Thymus (tissue), 11 donors: ENCODE data around the gene THAP10. TPM values are rescaled to one million over a fixed set of nuclear protein-coding genes. Genes with fewer than 3 reads are reported as not detected.

Experiments used
- DNase-seq, 9 donors: peaks; one replicate each; pipeline ENCODE4 v3.0.0-alpha.2; 2013; ENCODE audit warnings: low spot score in 9 of 9, low read depth in 6 of 9, missing footprints in 1 of 9
- H3K27ac ChIP-seq, 2 donors: one replicate each; pipeline ENCODE4 v1.5.1; 2013; ENCODE audit warnings: control low read depth in 1 of 2, low read depth in 1 of 2, low read length in 1 of 2, mild to moderate bottlenecking in 1 of 2, moderate library complexity in 1 of 2
- H3K27me3 ChIP-seq, 2 donors: one replicate each; pipeline ENCODE4 v1.5.1; 2013; ENCODE audit warnings: low read length in 1 of 2; ENCODE audit not compliant: control insufficient read depth in 2 of 2, insufficient read depth in 1 of 2
- H3K36me3 ChIP-seq, 2 donors: one replicate each; pipeline ENCODE4 v1.5.1; 2013; ENCODE audit warnings: low read length in 1 of 2, mild to moderate bottlenecking in 1 of 2, moderate library complexity in 1 of 2; ENCODE audit not compliant: control insufficient read depth in 2 of 2, insufficient read depth in 2 of 2
- H3K4me1 ChIP-seq, 2 donors: one replicate each; pipeline ENCODE4 v1.5.1; 2013; ENCODE audit warnings: low read length in 2 of 2; ENCODE audit not compliant: control insufficient read depth in 2 of 2, insufficient read depth in 2 of 2
- H3K4me3 ChIP-seq, 2 donors: one replicate each; pipeline ENCODE4 v1.5.1; 2013; ENCODE audit warnings: low read length in 2 of 2, control low read depth in 1 of 2, mild to moderate bottlenecking in 1 of 2
- H3K9me3 ChIP-seq, 2 donors: one replicate each; pipeline ENCODE4 v1.5.1; 2013; ENCODE audit warnings: low read length in 1 of 2, mild to moderate bottlenecking in 1 of 2; ENCODE audit not compliant: control insufficient read depth in 2 of 2, insufficient read depth in 1 of 2
- WGBS: extraction: QIAGEN DNeasy Blood & Tissue Kit; methylation state at CpG from one replicate; pipeline ENCODE4 v1.1.7; 2013; 5-methylcytosine and 5-hydroxymethylcytosine counted together
- polyA plus RNA-seq: library from polyadenylated mRNA; stranded (reverse); fragments of 200-250 nt; gene quantifications from one replicate; pipeline ENCODE4 v1.2.3, GENCODE V29; 2013
- total RNA-seq: library from RNA; stranded (reverse); fragments of 120-200 nt; gene quantifications from one replicate; pipeline ENCODE4 v1.2.4, GENCODE V29; 2013
- donor health status: healthy.

Gene THAP10
- total and polyA plus RNA-seq, 2 donors: 0.52 to 1.6 TPM

DNA sequence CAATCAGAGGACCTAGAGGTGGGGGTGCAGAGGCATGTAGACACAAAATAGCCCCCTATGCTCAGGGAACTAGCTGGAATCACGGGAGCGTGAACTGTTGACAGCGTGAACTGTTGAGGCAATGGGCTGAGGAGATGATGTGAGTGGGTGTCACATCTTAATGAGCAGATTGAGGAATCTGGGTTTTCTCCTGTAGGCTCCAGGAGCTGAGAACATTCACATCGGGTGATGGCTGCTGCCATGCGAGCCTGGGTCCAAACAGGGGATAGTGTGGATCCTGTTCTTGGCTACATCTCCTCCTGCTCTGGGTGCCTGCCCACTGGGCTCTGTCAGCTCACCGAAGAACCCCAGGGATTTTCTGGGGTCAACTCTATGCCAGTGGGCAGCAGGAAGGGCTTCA, 40.3 kb downstream of the THAP10 start:
- peaks cover 3 to 9% of the 10 kb centered on the region in 2 donors for H3K4me1 ChIP-seq
- DNase-seq: no peak
- WGBS: 94% methylated on average over 6 of the region's 6 CpGs
- no peak overlapping the region for H3K4me3 ChIP-seq
- no peaks in the 10 kb centered on the region for H3K36me3 ChIP-seq
- H3K9me3 ChIP-seq: no peaks in the 10 kb centered on the region
- H3K27me3 ChIP-seq: peaks cover 27 to 56% of the 10 kb centered on the region in 2 donors
- no peak overlapping the region for H3K27ac ChIP-seq

DNA sequence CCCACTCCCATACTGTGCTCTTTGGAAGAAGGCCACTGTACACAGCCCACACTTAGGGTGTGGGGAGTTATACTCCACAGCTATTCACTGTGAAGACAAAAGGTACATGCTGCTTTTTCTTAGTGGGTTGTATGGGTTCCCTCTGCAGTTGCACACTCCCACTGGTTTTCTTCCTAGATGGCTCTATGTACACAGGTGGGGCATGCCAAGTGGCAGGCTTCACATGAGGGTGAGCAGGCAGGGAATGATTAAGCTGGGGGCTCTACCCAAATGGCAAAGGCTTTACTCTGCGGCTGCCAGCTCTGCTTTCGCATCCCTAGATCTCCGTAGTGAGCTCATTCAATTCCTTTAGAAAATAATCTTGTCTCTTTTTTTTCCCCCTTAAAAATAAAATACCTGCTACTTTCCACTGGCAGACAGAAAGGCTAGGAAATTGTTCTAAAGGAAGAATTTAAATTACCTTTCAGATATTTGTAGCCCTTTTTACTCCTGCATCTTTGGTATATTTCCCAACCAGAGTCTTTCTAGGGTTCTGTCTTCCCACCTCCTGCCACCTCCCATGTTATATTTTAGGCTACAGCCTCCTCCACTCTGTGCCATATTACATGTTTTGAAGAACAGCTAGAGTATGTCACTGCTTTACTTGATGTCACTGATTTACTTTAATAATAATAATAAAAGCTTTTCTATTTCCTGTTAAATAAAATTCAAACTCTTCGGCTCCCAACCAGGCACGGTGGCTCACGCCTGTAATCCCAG, 46.5 kb downstream of the THAP10 start:
- 98% methylated on average over 6 of the region's 6 CpGs for WGBS
- no peak for DNase-seq

DNA sequence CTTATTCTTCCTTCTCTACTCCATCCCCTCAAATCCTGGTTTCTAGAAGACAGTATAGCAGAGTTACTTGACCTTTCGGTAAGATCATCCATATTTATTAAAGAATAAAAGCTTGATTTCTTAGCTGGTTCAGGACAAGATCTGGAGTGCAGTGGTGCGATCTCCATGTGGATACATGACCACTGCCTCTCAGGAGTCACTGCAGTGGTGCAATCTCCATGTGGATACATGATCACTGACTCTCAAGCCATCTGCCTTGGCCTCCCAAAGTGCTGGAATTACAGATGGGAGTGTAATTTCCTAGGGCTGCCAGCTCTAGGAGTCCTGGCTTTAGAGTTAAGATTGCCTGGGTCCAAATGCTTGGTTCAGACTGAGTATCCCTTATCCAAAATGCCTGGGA, 54.8 kb downstream of the THAP10 start:
- Histone ChIP-seq H3K27me3 (no peaks in the 10 kb centered on the region), H3K27ac (no peak overlapping the region), H3K9me3 (no peaks in the 10 kb centered on the region), H3K36me3 (no peaks in the 10 kb centered on the region), H3K4me1 (peaks cover 0 to 6% of the 10 kb centered on the region in 2 donors), H3K4me3 (no peak overlapping the region)
- DNase-seq: no peak
- WGBS: 94% methylated on average over 2 of the region's 2 CpGs

More for the DNA sequence above, 46.5 kb downstream of the THAP10 start:
- Histone ChIP-seq H3K36me3 (no peaks in the 10 kb centered on the region), H3K9me3 (no peaks in the 10 kb centered on the region), H3K27ac (no peak overlapping the region), H3K4me1 (no peaks in the 10 kb centered on the region), H3K27me3 (peaks cover 2 to 5% of the 10 kb centered on the region in 2 donors), H3K4me3 (no peak overlapping the region)

DNA sequence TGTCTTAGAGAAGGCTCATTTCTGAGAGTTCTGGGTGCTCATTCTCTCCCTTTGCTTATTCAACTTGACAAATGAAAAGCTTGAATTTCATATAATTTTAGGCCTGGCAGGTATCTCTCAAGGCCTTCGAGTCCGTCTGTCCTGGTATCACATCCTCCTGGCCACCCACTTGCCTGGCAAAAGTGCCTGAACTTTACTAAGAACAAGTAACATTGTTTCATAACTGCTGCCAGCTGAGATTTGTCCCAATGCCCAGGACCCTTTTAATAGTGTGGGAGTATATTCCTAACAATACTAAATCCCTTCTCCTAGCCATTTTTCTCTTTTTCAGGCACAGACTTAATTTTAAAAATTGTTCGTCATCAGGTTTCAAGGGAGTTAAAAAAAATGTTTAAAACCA, 56.4 kb downstream of the THAP10 start:
- Histone ChIP-seq H3K9me3 (no peaks in the 10 kb centered on the region), H3K27ac (no peak overlapping the region), H3K36me3 (no peaks in the 10 kb centered on the region), H3K27me3 (no peaks in the 10 kb centered on the region), H3K4me1 (peaks cover 0 to 6% of the 10 kb centered on the region in 2 donors), H3K4me3 (no peak overlapping the region)
- no peak for DNase-seq
- WGBS: 94% methylated on average over 3 of the region's 3 CpGs

DNA sequence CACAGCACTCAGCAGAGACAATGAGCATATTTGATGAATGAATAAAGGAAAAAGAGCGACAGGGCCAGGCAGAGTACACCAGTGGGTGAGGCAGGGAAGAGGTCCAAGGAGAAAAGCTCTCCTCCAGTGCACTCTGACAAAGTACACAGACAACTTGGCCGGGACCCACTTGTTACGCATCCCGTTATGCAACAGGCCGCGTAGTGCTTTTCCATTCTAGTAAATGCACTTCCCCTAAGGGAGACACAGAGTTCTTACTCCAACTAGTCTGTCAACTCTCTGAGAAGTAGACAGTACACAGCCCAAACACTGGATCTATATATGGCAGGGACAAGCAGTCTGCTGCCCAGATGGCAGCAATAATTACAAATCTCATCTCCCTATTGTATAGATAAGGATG, 56.8 kb downstream of the THAP10 start:
- no peaks in the 10 kb centered on the region for H3K36me3 ChIP-seq
- H3K27ac ChIP-seq: no peak overlapping the region
- 95% methylated on average over 6 of the region's 6 CpGs for WGBS

DNA sequence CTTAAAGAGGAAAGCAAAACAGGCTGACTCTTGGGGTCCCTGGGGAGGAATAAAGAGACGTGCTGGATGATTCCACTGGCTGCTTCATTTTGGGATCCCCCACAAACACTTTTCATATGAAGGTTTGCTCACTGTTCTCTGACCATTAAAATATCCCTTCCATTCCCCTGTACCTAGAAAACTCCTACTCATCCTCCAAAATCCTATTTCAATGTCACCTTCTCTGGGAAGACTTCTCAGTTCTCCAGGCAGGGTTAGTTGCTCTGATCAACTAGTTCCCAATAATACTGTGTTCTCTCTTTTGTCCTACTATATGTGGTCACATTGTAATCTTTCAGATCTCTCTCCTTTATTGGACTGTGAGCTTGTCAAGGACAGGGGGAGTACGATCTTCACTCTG, 57.2 kb downstream of the THAP10 start:
- no peak for DNase-seq
- Histone ChIP-seq H3K9me3 (no peaks in the 10 kb centered on the region), H3K27me3 (no peaks in the 10 kb centered on the region), H3K27ac (no peak overlapping the region), H3K4me3 (no peak overlapping the region), H3K4me1 (peaks cover 0 to 6% of the 10 kb centered on the region in 2 donors), H3K36me3 (no peaks in the 10 kb centered on the region)
- WGBS: 92% methylated on average over 2 of the region's 2 CpGs

More for the DNA sequence above, 56.8 kb downstream of the THAP10 start:
- Histone ChIP-seq H3K9me3 (no peaks in the 10 kb centered on the region), H3K4me3 (no peak overlapping the region), H3K4me1 (peaks cover 0 to 6% of the 10 kb centered on the region in 2 donors), H3K27me3 (no peaks in the 10 kb centered on the region)
- no peak for DNase-seq

DNA sequence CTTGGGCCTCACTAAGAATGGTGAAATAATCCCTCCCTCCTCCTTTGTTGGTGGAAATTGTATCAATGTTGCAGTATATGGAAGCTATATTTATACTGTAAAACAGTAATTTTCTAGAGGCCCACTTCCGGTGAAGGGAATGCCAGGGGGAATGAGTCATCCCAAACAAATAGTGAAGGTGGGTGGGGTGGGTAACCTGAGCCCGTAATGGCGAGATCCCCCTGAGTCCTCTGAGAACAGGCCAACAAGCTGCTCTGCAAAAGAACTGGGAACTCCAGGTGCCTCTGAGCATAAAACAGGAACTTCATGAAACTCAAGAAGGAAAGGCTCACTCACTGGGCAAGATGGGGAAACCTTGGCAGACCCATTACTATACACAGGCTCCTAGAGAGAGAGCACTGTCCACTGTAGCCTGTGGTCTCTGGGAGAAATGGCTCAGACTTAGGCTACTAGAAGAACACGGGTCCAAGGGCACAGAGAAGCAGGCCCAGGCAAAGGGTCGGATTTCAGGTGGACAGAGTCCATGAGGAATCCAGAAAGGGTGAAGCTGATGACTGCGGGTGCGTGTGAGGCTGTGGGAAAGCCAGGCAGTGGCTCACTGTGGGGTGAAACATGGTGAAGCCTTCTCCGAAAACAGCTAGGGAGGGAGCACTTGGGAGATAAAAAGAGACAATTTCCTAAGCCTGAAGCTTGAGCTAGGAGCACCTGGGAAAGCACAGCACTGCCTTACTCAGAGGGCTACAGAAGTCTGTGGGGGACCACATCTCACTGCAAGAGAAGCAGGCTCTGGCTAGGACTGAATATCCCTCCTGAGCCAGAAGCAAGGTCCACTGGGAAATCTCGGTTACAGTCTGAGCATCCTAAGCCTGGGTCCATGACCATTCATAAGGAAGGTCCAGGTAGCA, 58.1 kb downstream of the THAP10 start:
- H3K27me3 ChIP-seq: no peaks in the 10 kb centered on the region
- 75% methylated on average over 9 of the region's 9 CpGs for WGBS
- peak overlapping the region in 1 of 2 donors; percentile 60 for H3K27ac ChIP-seq
- peak in 1 of 9 donors; percentile 12 for DNase-seq
- H3K9me3 ChIP-seq: no peaks in the 10 kb centered on the region
- no peak overlapping the region for H3K4me3 ChIP-seq
- peaks cover 0 to 6% of the 10 kb centered on the region in 2 donors for H3K4me1 ChIP-seq
- H3K36me3 ChIP-seq: no peaks in the 10 kb centered on the region

DNA sequence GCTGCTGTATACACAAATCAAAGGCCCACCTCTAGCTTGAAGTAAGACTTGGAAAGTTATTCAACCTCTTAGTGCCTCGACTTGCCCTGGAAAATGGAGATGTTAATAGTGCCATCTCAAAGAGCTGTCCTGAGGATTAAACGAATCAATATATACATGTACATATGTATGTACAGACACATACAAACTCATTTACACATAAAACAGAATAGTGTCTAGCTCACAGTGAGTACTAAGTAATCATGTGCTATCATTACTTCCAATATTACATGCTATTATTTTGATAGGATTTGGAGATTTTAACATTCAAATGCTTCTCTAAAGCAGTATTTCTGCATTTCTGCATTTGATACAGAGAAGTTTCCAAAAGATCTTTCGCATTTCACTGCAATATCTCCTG, 58.8 kb downstream of the THAP10 start:
- Histone ChIP-seq H3K27me3 (no peaks in the 10 kb centered on the region), H3K36me3 (no peaks in the 10 kb centered on the region), H3K9me3 (no peaks in the 10 kb centered on the region), H3K4me1 (peaks cover 0 to 6% of the 10 kb centered on the region in 2 donors), H3K4me3 (no peak overlapping the region), H3K27ac (no peak overlapping the region)
- 91% methylated on average over 3 of the region's 3 CpGs for WGBS
- no peak for DNase-seq

DNA sequence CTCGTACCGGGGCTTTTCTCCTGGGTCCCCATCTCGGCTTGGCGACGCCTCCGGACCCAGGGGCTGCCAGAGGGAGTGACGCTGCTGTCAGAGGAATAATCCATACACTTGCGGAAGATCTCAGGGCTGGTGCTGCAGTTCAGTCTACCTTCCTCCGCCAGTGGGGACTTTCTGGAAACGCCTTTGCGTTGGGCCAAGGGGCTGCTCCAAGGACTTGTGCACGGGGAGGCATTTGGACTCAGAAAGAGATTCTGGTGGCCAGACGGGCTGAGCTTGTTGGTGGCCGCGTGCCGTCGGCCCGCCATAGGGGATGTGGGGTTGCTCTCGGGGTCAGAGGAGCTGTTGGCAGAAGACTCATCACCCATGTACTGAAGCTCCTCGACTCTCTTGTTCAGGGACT, 60.1 kb downstream of the THAP10 start:
- Histone ChIP-seq H3K4me1 (peaks cover 0 to 6% of the 10 kb centered on the region in 2 donors), H3K27ac (no peak overlapping the region), H3K4me3 (no peak overlapping the region), H3K9me3 (no peaks in the 10 kb centered on the region), H3K36me3 (no peaks in the 10 kb centered on the region), H3K27me3 (no peaks in the 10 kb centered on the region)
- 98% methylated on average over 20 of the region's 20 CpGs for WGBS
- no peak for DNase-seq
